CD4-positive, alpha-beta T cell treated with Interleukin-17A for 1 hour (primary cell): Measurements from ENCODE around the gene KCNJ6.
"Not testable (repeated sequence)": the region's sequence is repeated elsewhere in the genome, so short reads cannot be mapped to it uniquely, and the experiment has no call there.

Source experiments
- DNase-seq: peaks from one replicate; pipeline ENCODE4 v3.0.0-alpha.2; 2020

KCNJ6 gene

GRCh38 chr21:37766129-37766528 is 150.1 kb downstream of the KCNJ6 start:
- DNase-seq = no peak

GRCh38 chr21:37765221-37765900 is 150.9 kb downstream of the KCNJ6 start:
- no peak for DNase-seq

GRCh38 chr21:37764691-37765090 is 151.6 kb downstream of the KCNJ6 start:
- DNase-seq = no peak

GRCh38 chr21:37763298-37763697 is 153.0 kb downstream of the KCNJ6 start:
- no peak for DNase-seq

- DNase-seq = no peak
Observed at GRCh38 chr21:37762606-37763005, 153.7 kb downstream of the KCNJ6 start.

GRCh38 chr21:37761406-37761805 is 154.9 kb downstream of the KCNJ6 start:
- not testable (repeated sequence) for DNase-seq

- no peak for DNase-seq
Observed at GRCh38 chr21:37759777-37760176, 156.5 kb downstream of the KCNJ6 start.

- DNase-seq = no peak
Observed at GRCh38 chr21:37758982-37759381, 157.3 kb downstream of the KCNJ6 start.

- DNase-seq = no peak
Observed at GRCh38 chr21:37757606-37758376, 158.5 kb downstream of the KCNJ6 start.

- DNase-seq = no peak
Observed at GRCh38 chr21:37753122-37753599, 163.1 kb downstream of the KCNJ6 start.

GRCh38 chr21:37751268-37751975 is 164.8 kb downstream of the KCNJ6 start:
- no peak for DNase-seq

GRCh38 chr21:37749132-37749531 is 167.1 kb downstream of the KCNJ6 start:
- no peak for DNase-seq

- DNase-seq = no peak
Observed at GRCh38 chr21:37748351-37748750, 167.9 kb downstream of the KCNJ6 start.

- no peak for DNase-seq
Observed at GRCh38 chr21:37746849-37747248, 169.4 kb downstream of the KCNJ6 start.

- DNase-seq = no peak
Observed at GRCh38 chr21:37744551-37744950, 171.7 kb downstream of the KCNJ6 start.

- no peak for DNase-seq
Observed at GRCh38 chr21:37742532-37742931, 173.7 kb downstream of the KCNJ6 start.

- no peak for DNase-seq
Observed at GRCh38 chr21:37742115-37742514, 174.1 kb downstream of the KCNJ6 start.

- DNase-seq = no peak
Observed at GRCh38 chr21:37737996-37738395, 178.3 kb downstream of the KCNJ6 start.

- no peak for DNase-seq
Observed at GRCh38 chr21:37737507-37737906, 178.8 kb downstream of the KCNJ6 start.

- DNase-seq = no peak
Observed at GRCh38 chr21:37734846-37735245, 181.4 kb downstream of the KCNJ6 start.

GRCh38 chr21:37732927-37733326 is 183.3 kb downstream of the KCNJ6 start:
- DNase-seq = no peak

GRCh38 chr21:37724201-37724600 is 192.1 kb downstream of the KCNJ6 start:
- DNase-seq = no peak

GRCh38 chr21:37717534-37717933 is 198.7 kb downstream of the KCNJ6 start:
- DNase-seq = no peak

- DNase-seq = not testable (repeated sequence)
Observed at GRCh38 chr21:37712569-37712934, 203.7 kb downstream of the KCNJ6 start.
